Mucosa of descending colon (tissue), 3 donors: ENCODE data around the gene TRPM3. TPM values are rescaled to one million over a fixed set of nuclear protein-coding genes. Genes with fewer than 3 reads are reported as not detected.

Source experiments
- ATAC-seq: fragments of 200-7000 bp; cut with Tn5 transposase; one replicate; pipeline ENCODE4 v1.9.1; 2020; ENCODE audit warnings: mild to moderate bottlenecking, moderate library complexity
- DNase-seq, 3 donors: peaks; one replicate each; pipeline ENCODE4 v3.0.0-alpha.2; 2020
- H3K36me3 ChIP-seq: fragments of 200-600 bp; one replicate; pipeline ENCODE4 v1.8.0; 2021; ENCODE audit warnings: low read depth, mild to moderate bottlenecking
- H3K4me1 ChIP-seq: fragments of 200-600 bp; one replicate; pipeline ENCODE4 v1.8.0; 2021; ENCODE audit warnings: low read depth, mild to moderate bottlenecking
- H3K4me3 ChIP-seq: fragments of 200-600 bp; one replicate; pipeline ENCODE4 v1.8.0; 2021; ENCODE audit warnings: mild to moderate bottlenecking
- H3K9me3 ChIP-seq: fragments of 200-600 bp; one replicate; pipeline ENCODE4 v1.8.0; 2021; ENCODE audit warnings: mild to moderate bottlenecking
- CTCF ChIP-seq: fragments of 200-600 bp; IDR thresholded peaks from one replicate; pipeline ENCODE4 v1.8.0; 2022; ENCODE audit warnings: antibody characterized with exemption, mild to moderate bottlenecking
- intact Hi-C, 2 donors: fragments of 100-400 bp; cut with DNase I in 1 of 2; cut with micrococcal nuclease in 1 of 2; formaldehyde crosslinking; loops; one replicate each; pipeline versions ENCODE4 v1.11.0 to v1.11.1; 2022; cut with DNase I, micrococcal nuclease
- total RNA-seq, 3 donors: library from RNA; stranded (reverse); fragmentation: NEBNext Ultra II Directional in 2 of 3; extraction: Animal tissue kit (Norgen Biotek cat#: 25700) in 2 of 3; gene quantifications; one replicate each; pipeline versions ENCODE4 v1.2.1 to v1.2.4, GENCODE V29; 2021 to 2023
- donor health status: DM: no; HTN: no; CAD: no; lungs with moderate emphysema.
- donor health status: DM: no; HTN: no; CAD: no.
- donor health status: DM: no; HTN: yes; CAD: no.

TRPM3 gene
- total RNA-seq, 3 donors from 2014 or later: 0.29 to 0.55 (median 0.51) TPM

GRCh38 chr9:70500793-70501192, 620.6 kb downstream of the TRPM3 start:
- intact Hi-C loops: no loop called here
- TF ChIP-seq CTCF: no peak
- Histone ChIP-seq H3K36me3 (no peaks in the 10 kb centered on the region), H3K4me1 (no peaks in the 10 kb centered on the region), H3K9me3 (no peaks in the 10 kb centered on the region), H3K4me3 (no peak overlapping the region)
- DNase-seq (no peak), ATAC-seq (no peak)

GRCh38 chr9:70499621-70500020, 621.8 kb downstream of the TRPM3 start:
- Histone ChIP-seq H3K36me3 (no peaks in the 10 kb centered on the region), H3K4me1 (no peaks in the 10 kb centered on the region), H3K9me3 (no peaks in the 10 kb centered on the region), H3K4me3 (no peak overlapping the region)
- DNase-seq (no peak), ATAC-seq (no peak)
- TF ChIP-seq CTCF: no peak
- intact Hi-C loops: loop anchor here in 1 of 2 donors (10.0 kb wide), 1 partner anchor 105 kb away; no protein-coding TSS in a partner anchor

- TF ChIP-seq CTCF: no peak
- intact Hi-C loops: loop anchor here in 1 of 2 donors (10.0 kb wide), 1 partner anchor 106 kb away; no protein-coding TSS in a partner anchor
Observed at GRCh38 chr9:70498866-70499265, 622.6 kb downstream of the TRPM3 start.

GRCh38 chr9:70496244-70496643, 625.2 kb downstream of the TRPM3 start:
- no peaks in the 10 kb centered on the region for H3K4me1 ChIP-seq
- no peak for TF ChIP-seq CTCF
- intact Hi-C loops: loop anchor here in 1 of 2 donors (10.0 kb wide), 1 partner anchor 109 kb away; no protein-coding TSS in a partner anchor
- no peaks in the 10 kb centered on the region for H3K36me3 ChIP-seq
- DNase-seq (no peak), ATAC-seq (no peak)
- H3K4me3 ChIP-seq: no peak overlapping the region
- no peaks in the 10 kb centered on the region for H3K9me3 ChIP-seq

More at GRCh38 chr9:70498866-70499265, 622.6 kb downstream of the TRPM3 start:
- Histone ChIP-seq H3K4me1 (no peaks in the 10 kb centered on the region), H3K36me3 (no peaks in the 10 kb centered on the region), H3K9me3 (no peaks in the 10 kb centered on the region), H3K4me3 (no peak overlapping the region)
- ATAC-seq (no peak), DNase-seq (no peak)

GRCh38 chr9:70495514-70495913, 625.9 kb downstream of the TRPM3 start:
- no peak for TF ChIP-seq CTCF
- intact Hi-C loops: loop anchor here in 1 of 2 donors (10.0 kb wide), 1 partner anchor 109 kb away; no protein-coding TSS in a partner anchor
- no peaks in the 10 kb centered on the region for H3K36me3 ChIP-seq
- no peaks in the 10 kb centered on the region for H3K9me3 ChIP-seq
- no peak for DNase-seq
- ATAC-seq: no peak
- H3K4me3 ChIP-seq: no peak overlapping the region
- H3K4me1 ChIP-seq: no peaks in the 10 kb centered on the region

GRCh38 chr9:70494221-70494620, 627.2 kb downstream of the TRPM3 start:
- Histone ChIP-seq H3K36me3 (no peaks in the 10 kb centered on the region), H3K4me3 (no peak overlapping the region), H3K9me3 (no peaks in the 10 kb centered on the region), H3K4me1 (no peaks in the 10 kb centered on the region)
- no peak for DNase-seq
- no peak for ATAC-seq
- no peak for TF ChIP-seq CTCF
- intact Hi-C loops: loop anchor here in 1 of 2 donors (10.0 kb wide), 1 partner anchor 111 kb away; no protein-coding TSS in a partner anchor
